Mucosa of rectum (tissue), 2 donors: ENCODE results near the gene HOXA9.
A peak's percentile ranks its signal among the peaks of the same experiment; 100 is the strongest.

Source experiments
- H3K27ac ChIP-seq, 2 donors: one replicate each; pipeline ENCODE4 v1.7.0; 2013; ENCODE audit warnings: inconsistent platforms in 2 of 2, low read depth in 2 of 2, low read length in 2 of 2
- H3K27me3 ChIP-seq, 2 donors: one replicate each; pipeline ENCODE4 v1.7.0; 2013; ENCODE audit warnings: low read length in 2 of 2; ENCODE audit not compliant: control insufficient read depth in 2 of 2, insufficient read depth in 2 of 2
- H3K36me3 ChIP-seq, 2 donors: one replicate each; pipeline ENCODE4 v1.7.0; 2013; ENCODE audit warnings: low read length in 2 of 2; ENCODE audit not compliant: control insufficient read depth in 2 of 2, insufficient read depth in 2 of 2
- H3K4me1 ChIP-seq, 2 donors: one replicate each; pipeline ENCODE4 v1.7.0; 2013; ENCODE audit warnings: low read length in 2 of 2, mild to moderate bottlenecking in 1 of 2; ENCODE audit not compliant: control insufficient read depth in 2 of 2, insufficient read depth in 2 of 2
- H3K4me3 ChIP-seq, 2 donors: one replicate each; pipeline ENCODE4 v1.7.0; 2013; ENCODE audit warnings: low read length in 2 of 2
- H3K9ac ChIP-seq, 2 donors: one replicate each; pipeline ENCODE4 v1.7.0; 2013; ENCODE audit warnings: low read length in 2 of 2, low read depth in 1 of 2, mild to moderate bottlenecking in 1 of 2
- H3K9me3 ChIP-seq, 2 donors: one replicate each; pipeline ENCODE4 v1.7.0; 2013; ENCODE audit warnings: low read length in 2 of 2; ENCODE audit not compliant: control insufficient read depth in 2 of 2
- donor health status: healthy.
- donor health status: Normal muscosa, but diverticular disease.

HOXA9 gene

GRCh38 chr7:27163288-27164044 lies 1.9 kb downstream of the HOXA9 start:
- no peaks in the 10 kb centered on the region for H3K36me3 ChIP-seq
- peak overlapping the region; percentile 91 to 92 for H3K27ac ChIP-seq
- peak overlapping the region; percentile 67 to 84 for H3K4me3 ChIP-seq
- H3K9ac ChIP-seq: peak overlapping the region; percentile 81 to 96
- H3K9me3 ChIP-seq: no peaks in the 10 kb centered on the region
- peaks cover 0 to 3% of the 10 kb centered on the region in 2 donors for H3K27me3 ChIP-seq
- H3K4me1 ChIP-seq: peaks cover 23 to 42% of the 10 kb centered on the region in 2 donors

GRCh38 chr7:27162561-27163287 lies 2.6 kb downstream of the HOXA9 start:
- peaks cover 23 to 36% of the 10 kb centered on the region in 2 donors for H3K4me1 ChIP-seq
- peak overlapping the region; percentile 81 to 96 for H3K9ac ChIP-seq
- H3K27ac ChIP-seq: peak overlapping the region; percentile 92 to 99
- H3K36me3 ChIP-seq: no peaks in the 10 kb centered on the region
- H3K9me3 ChIP-seq: no peaks in the 10 kb centered on the region
- peaks cover 0 to 3% of the 10 kb centered on the region in 2 donors for H3K27me3 ChIP-seq
- H3K4me3 ChIP-seq: peak overlapping the region; percentile 67 to 84

- Histone ChIP-seq H3K27me3 (peaks cover 0 to 3% of the 10 kb centered on the region in 2 donors), H3K4me3 (peak overlapping the region; percentile 67 to 84), H3K9me3 (no peaks in the 10 kb centered on the region), H3K9ac (peak overlapping the region; percentile 20 to 96), H3K27ac (peak overlapping the region; percentile 92 to 99), H3K4me1 (peaks cover 23 to 31% of the 10 kb centered on the region in 2 donors), H3K36me3 (no peaks in the 10 kb centered on the region)
Observed at GRCh38 chr7:27161721-27162560, 3.4 kb downstream of the HOXA9 start.

GRCh38 chr7:27161214-27161720 lies 4.1 kb downstream of the HOXA9 start:
- H3K9ac ChIP-seq: peak overlapping the region; percentile 14 to 81
- peak overlapping the region; percentile 92 to 99 for H3K27ac ChIP-seq
- peak overlapping the region; percentile 67 to 82 for H3K4me3 ChIP-seq
- peaks cover 23 to 28% of the 10 kb centered on the region in 2 donors for H3K4me1 ChIP-seq
- H3K36me3 ChIP-seq: no peaks in the 10 kb centered on the region
- H3K27me3 ChIP-seq: peaks cover 0 to 3% of the 10 kb centered on the region in 2 donors
- H3K9me3 ChIP-seq: no peaks in the 10 kb centered on the region

- H3K9ac ChIP-seq: peak overlapping the region; percentile 81 to 84
- peak overlapping the region; percentile 92 to 99 for H3K27ac ChIP-seq
- H3K4me3 ChIP-seq: peak overlapping the region; percentile 67 to 82
- H3K36me3 ChIP-seq: no peaks in the 10 kb centered on the region
- H3K4me1 ChIP-seq: peaks cover 24 to 28% of the 10 kb centered on the region in 2 donors
- no peaks in the 10 kb centered on the region for H3K9me3 ChIP-seq
- peaks cover 0 to 3% of the 10 kb centered on the region in 2 donors for H3K27me3 ChIP-seq
Observed at GRCh38 chr7:27160546-27161213, 4.7 kb downstream of the HOXA9 start.

- Histone ChIP-seq H3K36me3 (no peaks in the 10 kb centered on the region), H3K4me3 (peak overlapping the region; percentile 67 to 82), H3K9me3 (no peaks in the 10 kb centered on the region), H3K27me3 (peaks cover 0 to 3% of the 10 kb centered on the region in 2 donors), H3K9ac (peak overlapping the region; percentile 81 to 84), H3K4me1 (peaks cover 29 to 33% of the 10 kb centered on the region in 2 donors), H3K27ac (peak overlapping the region; percentile 92 to 99)
Observed at GRCh38 chr7:27160145-27160545, 5.2 kb downstream of the HOXA9 start.

- peak overlapping the region; percentile 92 to 99 for H3K27ac ChIP-seq
- H3K27me3 ChIP-seq: peaks cover 0 to 6% of the 10 kb centered on the region in 2 donors
- peaks cover 33 to 38% of the 10 kb centered on the region in 2 donors for H3K4me1 ChIP-seq
- H3K9me3 ChIP-seq: no peaks in the 10 kb centered on the region
- H3K9ac ChIP-seq: peak overlapping the region; percentile 81 to 84
- H3K36me3 ChIP-seq: no peaks in the 10 kb centered on the region
- peak overlapping the region; percentile 80 to 82 for H3K4me3 ChIP-seq
Observed at GRCh38 chr7:27159266-27160144, 5.8 kb downstream of the HOXA9 start.

- no peaks in the 10 kb centered on the region for H3K9me3 ChIP-seq
- peak overlapping the region; percentile 92 to 99 for H3K27ac ChIP-seq
- H3K27me3 ChIP-seq: peaks cover 0 to 9% of the 10 kb centered on the region in 2 donors
- H3K4me1 ChIP-seq: peaks cover 32 to 40% of the 10 kb centered on the region in 2 donors
- H3K4me3 ChIP-seq: peak overlapping the region; percentile 80 to 82
- H3K36me3 ChIP-seq: no peaks in the 10 kb centered on the region
- peak overlapping the region; percentile 81 to 84 for H3K9ac ChIP-seq
Observed at GRCh38 chr7:27158436-27159265, 6.7 kb downstream of the HOXA9 start.
